K562 (cell line): ENCODE measurements around the gene ZDHHC19. TPM values are rescaled to one million over a fixed set of nuclear protein-coding genes. Genes with fewer than 3 reads are reported as not detected.

Experiments
- ATAC-seq: fragments of 200-7000 bp; cut with Tn5 transposase; 3 replicates; pipeline ENCODE4 v1.9.1; 2020; ENCODE audit warnings: moderate library complexity
- BruUV-seq: library from RNA; stranded (reverse); fragments of 400-500 nt; replicated peaks from 2 replicates; lab custom pipeline; 2021; lab: Mats Ljungman, UMichigan
- CTCF ChIA-PET: fragments of 300-600 bp; formaldehyde crosslinking; extraction: SDS; loops from one replicate; lab custom pipeline; 2021; ENCODE audit warnings: low intra/inter-chr PET ratio; lab: Yijun Ruan, JAX
- POLR2A ChIA-PET: fragments of 300-600, 350-650 bp; sonication (Branson Sonifier 250); formaldehyde crosslinking; extraction: SDS; loops from one replicate; lab custom pipeline; 2021; ENCODE audit warnings: antibody characterized with exemption, inconsistent platforms; lab: Yijun Ruan, JAX
- DNase-seq, 4 experiments: peaks; one replicate each; pipeline versions ENCODE4 v3.0.0 to v3.0.0-alpha.2; 2011 to 2018; ENCODE audit warnings: low spot score in 3 of 4, mixed read lengths in 3 of 4; ENCODE audit errors: extremely low read depth in 1 of 4
- FAIRE-seq: peaks from 2 replicates; lab custom pipeline; 2011; peaks lifted over from hg19 to GRCh38; lab: Jason Lieb, UNC
- H2AFZ ChIP-seq: 2 replicates; pipeline ENCODE4 v1.6.0; 2011; ENCODE audit warnings: low read depth, low read length, control low read depth, inconsistent platforms
- H3K27ac ChIP-seq: fragments of 200-600 bp; 3 replicates; pipeline ENCODE4 v1.8.0; 2011; ENCODE audit warnings: low read depth, mild to moderate bottlenecking, control low read depth, inconsistent platforms, low read length, moderate library complexity, mixed read lengths; ENCODE audit errors: extremely low read depth
- H3K27me3 ChIP-seq, 2 experiments: fragments of 300-600 bp in 1 of 2; 2 replicates in 1 of 2; 3 replicates in 1 of 2; pipeline versions ENCODE4 v1.6.0 to v1.8.0; 2011; ENCODE audit warnings: inconsistent platforms in 2 of 2, low read length in 2 of 2, mild to moderate bottlenecking in 1 of 2, mixed read lengths in 1 of 2, moderate library complexity in 1 of 2; ENCODE audit not compliant: control insufficient read depth in 2 of 2, insufficient read depth in 2 of 2
- H3K36me3 ChIP-seq: fragments of 300-600 bp; 3 replicates; pipeline ENCODE4 v1.8.0; 2011; ENCODE audit warnings: mild to moderate bottlenecking, low read length, inconsistent platforms; ENCODE audit not compliant: control insufficient read depth, insufficient read depth
- H3K4me1 ChIP-seq, 2 experiments: fragments of 200-600 bp in 1 of 2; replicated peaks in 1 of 2; 2 replicates in 1 of 2; 3 replicates in 1 of 2; pipeline versions ENCODE4 v1.5.1 to v1.8.0; 2011; ENCODE audit warnings: inconsistent platforms in 2 of 2, low read length in 2 of 2, mild to moderate bottlenecking in 1 of 2, mixed read lengths in 1 of 2, moderate library complexity in 1 of 2; ENCODE audit not compliant: control insufficient read depth in 2 of 2, insufficient read depth in 2 of 2
- H3K4me2 ChIP-seq: 2 replicates; pipeline ENCODE4 v1.6.1; 2011; ENCODE audit warnings: low read length, control low read depth, inconsistent platforms, mixed read lengths; ENCODE audit not compliant: insufficient read depth
- H3K4me3 ChIP-seq: fragments of 200-600 bp; sonication (generic), shearing (Covaris generic); 2 replicates; pipeline ENCODE4 v1.5.1; 2016; ENCODE audit warnings: control low read depth, inconsistent platforms
- H3K79me2 ChIP-seq: fragments of 200-600 bp; 3 replicates; pipeline ENCODE4 v1.8.0; 2011; ENCODE audit warnings: low read length, inconsistent platforms; ENCODE audit not compliant: control insufficient read depth, insufficient read depth
- H3K9ac ChIP-seq, 2 experiments: 2 replicates each; pipeline versions ENCODE4 v1.6.0 to v1.6.1; 2011; ENCODE audit warnings: low read depth in 2 of 2, low read length in 2 of 2, control low read depth in 1 of 2, inconsistent platforms in 1 of 2, mild to moderate bottlenecking in 1 of 2, mixed read lengths in 1 of 2; ENCODE audit not compliant: insufficient read depth in 1 of 2
- H3K9me1 ChIP-seq: one replicate; pipeline ENCODE4 v1.6.0; 2011; ENCODE audit warnings: inconsistent platforms, mild to moderate bottlenecking, low read length, moderate library complexity; ENCODE audit not compliant: control insufficient read depth, insufficient read depth
- H3K9me3 ChIP-seq: replicated peaks from 2 replicates; pipeline ENCODE4 v1.5.1; 2011; ENCODE audit warnings: low read depth, low read length, inconsistent platforms; ENCODE audit not compliant: control insufficient read depth, insufficient read depth
- H4K20me1 ChIP-seq: replicated peaks from 2 replicates; pipeline ENCODE4 v1.6.1; 2011; ENCODE audit warnings: low read length, inconsistent platforms, mixed read lengths; ENCODE audit not compliant: control insufficient read depth, insufficient read depth
- PHF20 ChIP-seq: fragments of 450-650 bp; IDR thresholded peaks from 2 replicates; pipeline ENCODE4 v1.6.1; 2018; ENCODE audit not compliant: partially characterized antibody
- WGBS: fragments of 100-300 bp; shearing (Covaris generic); methylation state at CpG from one replicate; pipeline ENCODE4 v1.1.6; 2016; ENCODE audit warnings: low coverage, mixed read lengths; ENCODE audit not compliant: insufficient coverage; ENCODE audit errors: missing lambda C conversion rate; 5-methylcytosine and 5-hydroxymethylcytosine counted together
- in situ Hi-C: fragments of 300-500 bp; cut with MboI; formaldehyde crosslinking; loops from 4 replicates; pipeline ENCODE4 v1.15.0; 2018; ENCODE audit warnings: inconsistent platforms, mixed read lengths
- intact Hi-C: fragments of 100-400 bp; cut with micrococcal nuclease; formaldehyde crosslinking; loops from 2 replicates; pipeline ENCODE4 v1.14.2; 2022
- polyA plus RNA-seq, 8 experiments: library from polyadenylated mRNA; depleted of rRNA in 4 of 8; stranded (reverse) in 5 of 8; unstranded in 3 of 8; fragments of >200 nt; fragmentation: Nextera tagmentation in 2 of 8; fragmentation: Illumina TruSeq in 1 of 8; extraction: Ambion mirVana in 2 of 8; extraction: Trizol in 1 of 8; gene quantifications; 2 replicates each; pipeline versions ENCODE4 v1.2.1 to v1.2.3, GENCODE V29; 2011 to 2014; ENCODE audit warnings: inconsistent platforms in 1 of 8, missing spikeins in 1 of 8
- total RNA-seq, 7 experiments: library from RNA; depleted of rRNA in 6 of 7; stranded (reverse); fragments of >200 nt in 6 of 7; fragmentation: Illumina TruSeq in 2 of 7; extraction: Trizol in 2 of 7; gene quantifications; 2 replicates each; pipeline versions ENCODE4 v1.2.1 to v1.2.3, GENCODE V29; 2011 to 2021; ENCODE audit warnings: low replicate concordance in 1 of 7
- TF ChIP-seq, protein P1 (sequence below), 2 experiments: fragments of 450-650 bp in 1 of 2; sonication (generic) in 1 of 2; formaldehyde crosslinking in 1 of 2; IDR thresholded peaks; 2 replicates each; pipeline versions ENCODE4 v1.7.1 to v1.9.0; 2016 to 2022; ENCODE audit warnings: inconsistent platforms in 1 of 2, mild to moderate bottlenecking in 1 of 2, missing genetic modification reagents in 1 of 2
- TF ChIP-seq, protein P2 (sequence below): IDR thresholded peaks from 2 replicates; pipeline ENCODE4 v1.6.1; 2016; ENCODE audit warnings: missing genetic modification characterization, missing compliant biosample characterization

Gene ZDHHC19
- total and polyA plus RNA-seq, 9 of the 15 experiments (the other 6 are each of a cell fraction or from before 2014, with no cell fraction given): 0.40 to 5.5 (median 1.1) TPM

- Histone ChIP-seq H3K36me3 (no peaks in the 10 kb centered on the region), H3K4me1 (peaks cover 59 to 69% of the 10 kb centered on the region in 2 experiments), H3K27ac (peak overlapping the region; percentile 8; the same call in 1 of the 3 replicates), H3K4me3 (no peak overlapping the region), H3K27me3 (no peaks in the 10 kb centered on the region), H3K9me1 (no peaks in the 10 kb centered on the region), H3K4me2 (peak overlapping the region; percentile 67; the same call in 1 of the 2 replicates), H3K9ac (no peak overlapping the region), H2AFZ (peak overlapping the region; percentile 95), H3K79me2 (peaks cover 4% of the 10 kb centered on the region; the same call in 1 of the 3 replicates), H3K9me3 (no peaks in the 10 kb centered on the region), H4K20me1 (no peaks in the 10 kb centered on the region)
- ChIA-PET CTCF (no interaction called here), POLR2A (interaction anchor here (0.8 to 4.0 kb wide), 3 partner anchors 15 to 100 kb away, joined by 4 to 23 read pairs (median 4); no protein-coding TSS in a partner anchor)
- TF ChIP-seq, protein P1, sequence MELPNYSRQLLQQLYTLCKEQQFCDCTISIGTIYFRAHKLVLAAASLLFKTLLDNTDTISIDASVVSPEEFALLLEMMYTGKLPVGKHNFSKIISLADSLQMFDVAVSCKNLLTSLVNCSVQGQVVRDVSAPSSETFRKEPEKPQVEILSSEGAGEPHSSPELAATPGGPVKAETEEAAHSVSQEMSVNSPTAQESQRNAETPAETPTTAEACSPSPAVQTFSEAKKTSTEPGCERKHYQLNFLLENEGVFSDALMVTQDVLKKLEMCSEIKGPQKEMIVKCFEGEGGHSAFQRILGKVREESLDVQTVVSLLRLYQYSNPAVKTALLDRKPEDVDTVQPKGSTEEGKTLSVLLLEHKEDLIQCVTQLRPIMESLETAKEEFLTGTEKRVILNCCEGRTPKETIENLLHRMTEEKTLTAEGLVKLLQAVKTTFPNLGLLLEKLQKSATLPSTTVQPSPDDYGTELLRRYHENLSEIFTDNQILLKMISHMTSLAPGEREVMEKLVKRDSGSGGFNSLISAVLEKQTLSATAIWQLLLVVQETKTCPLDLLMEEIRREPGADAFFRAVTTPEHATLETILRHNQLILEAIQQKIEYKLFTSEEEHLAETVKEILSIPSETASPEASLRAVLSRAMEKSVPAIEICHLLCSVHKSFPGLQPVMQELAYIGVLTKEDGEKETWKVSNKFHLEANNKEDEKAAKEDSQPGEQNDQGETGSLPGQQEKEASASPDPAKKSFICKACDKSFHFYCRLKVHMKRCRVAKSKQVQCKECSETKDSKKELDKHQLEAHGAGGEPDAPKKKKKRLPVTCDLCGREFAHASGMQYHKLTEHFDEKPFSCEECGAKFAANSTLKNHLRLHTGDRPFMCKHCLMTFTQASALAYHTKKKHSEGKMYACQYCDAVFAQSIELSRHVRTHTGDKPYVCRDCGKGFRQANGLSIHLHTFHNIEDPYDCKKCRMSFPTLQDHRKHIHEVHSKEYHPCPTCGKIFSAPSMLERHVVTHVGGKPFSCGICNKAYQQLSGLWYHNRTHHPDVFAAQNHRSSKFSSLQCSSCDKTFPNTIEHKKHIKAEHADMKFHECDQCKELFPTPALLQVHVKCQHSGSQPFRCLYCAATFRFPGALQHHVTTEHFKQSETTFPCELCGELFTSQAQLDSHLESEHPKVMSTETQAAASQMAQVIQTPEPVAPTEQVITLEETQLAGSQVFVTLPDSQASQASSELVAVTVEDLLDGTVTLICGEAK (IDR thresholded peaks at IDR 0.05): peak; percentile 79
- TF ChIP-seq, protein P1 (CRISPR knock-in tag; IDR thresholded peaks at IDR 0.05): no peak
- no peak for TF ChIP-seq PHF20
- TF ChIP-seq, protein P2, sequence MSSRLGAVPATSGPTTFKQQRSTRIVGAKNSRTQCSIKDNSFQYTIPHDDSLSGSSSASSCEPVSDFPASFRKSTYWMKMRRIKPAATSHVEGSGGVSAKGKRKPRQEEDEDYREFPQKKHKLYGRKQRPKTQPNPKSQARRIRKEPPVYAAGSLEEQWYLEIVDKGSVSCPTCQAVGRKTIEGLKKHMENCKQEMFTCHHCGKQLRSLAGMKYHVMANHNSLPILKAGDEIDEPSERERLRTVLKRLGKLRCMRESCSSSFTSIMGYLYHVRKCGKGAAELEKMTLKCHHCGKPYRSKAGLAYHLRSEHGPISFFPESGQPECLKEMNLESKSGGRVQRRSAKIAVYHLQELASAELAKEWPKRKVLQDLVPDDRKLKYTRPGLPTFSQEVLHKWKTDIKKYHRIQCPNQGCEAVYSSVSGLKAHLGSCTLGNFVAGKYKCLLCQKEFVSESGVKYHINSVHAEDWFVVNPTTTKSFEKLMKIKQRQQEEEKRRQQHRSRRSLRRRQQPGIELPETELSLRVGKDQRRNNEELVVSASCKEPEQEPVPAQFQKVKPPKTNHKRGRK (tag): 0 out of 2 replicates have a peak, but pooled peaks have one; percentile 7
- intact Hi-C loops: no loop called here
- BruUV-seq: no TSS peak
- 80% methylated on average over 6 of the region's 6 CpGs for WGBS
- FAIRE-seq (no peak), DNase-seq (no peak), ATAC-seq (no peak)
- in situ Hi-C loops: no loop called here
Measured at GRCh38 chr3:196178993-196179379, 32.2 kb downstream of the ZDHHC19 start.
